Measurements from ENCODE around the gene RPAP3.

RPAP3 gene

GRCh38 chr12:47730341-47730744 is 24.5 kb upstream of the RPAP3 start:
- Mint-ChIP-seq H3K4me3 (no peak overlapping the region), H3K27me3 (ENCODE audit: low read depth) (no peaks in the 10 kb centered on the region), H3K27ac (peak overlapping the region in 2 of 3 experiments; percentile 29 to 35), H3K9me3 (no peaks in the 10 kb centered on the region), H3K36me3 (ENCODE audit: low read depth) (no peaks in the 10 kb centered on the region), H3K4me1 (peaks cover 49% of the 10 kb centered on the region)
- TF ChIP-seq CTCF (IDR thresholded peaks at IDR 0.05; ENCODE audit: unreplicated experiment in 3 of 3), result no peak

GRCh38 chr12:47729233-47729632 is 23.4 kb upstream of the RPAP3 start:
- H3K27me3 Mint-ChIP-seq (ENCODE audit: low read depth), result peaks cover 6% of the 10 kb centered on the region
- H3K36me3 Mint-ChIP-seq (ENCODE audit: low read depth), result no peaks in the 10 kb centered on the region

GRCh38 chr12:47725893-47726292 is 20.1 kb upstream of the RPAP3 start:
- Mint-ChIP-seq H3K27ac (peak overlapping the region in 2 of 3 experiments; percentile 58 to 72), H3K9me3 (no peaks in the 10 kb centered on the region), H3K4me1 (peaks cover 30% of the 10 kb centered on the region), H3K27me3 (ENCODE audit: low read depth) (peaks cover 9% of the 10 kb centered on the region), H3K36me3 (ENCODE audit: low read depth) (no peaks in the 10 kb centered on the region), H3K4me3 (no peak overlapping the region)
- TF ChIP-seq CTCF (IDR thresholded peaks at IDR 0.05; ENCODE audit: unreplicated experiment in 3 of 3), result no peak

More at GRCh38 chr12:47729233-47729632, 23.4 kb upstream of the RPAP3 start:
- no peak for TF ChIP-seq CTCF (IDR thresholded peaks at IDR 0.05; ENCODE audit: unreplicated experiment in 3 of 3)
- peak overlapping the region in 2 of 3 experiments; percentile 3 to 72 for H3K27ac Mint-ChIP-seq
- H3K4me1 Mint-ChIP-seq, result peaks cover 38% of the 10 kb centered on the region
- H3K9me3 Mint-ChIP-seq, result no peaks in the 10 kb centered on the region
- no peak overlapping the region for H3K4me3 Mint-ChIP-seq

- peaks cover 27% of the 10 kb centered on the region for H3K4me1 Mint-ChIP-seq
- no peak within 1 kb of the TSS for H3K4me3 Mint-ChIP-seq
- peaks cover 9% of the 10 kb centered on the region for H3K27me3 Mint-ChIP-seq (ENCODE audit: low read depth)
- no peaks in the 10 kb centered on the region for H3K9me3 Mint-ChIP-seq
- H3K27ac Mint-ChIP-seq, result peak within 1 kb of the TSS in 2 of 3 experiments; percentile 58 to 72
- H3K36me3 Mint-ChIP-seq (ENCODE audit: low read depth), result no peaks in the 10 kb centered on the region
- no peak for TF ChIP-seq CTCF (IDR thresholded peaks at IDR 0.05; ENCODE audit: unreplicated experiment in 3 of 3)
Measured at GRCh38 chr12:47725091-47725772, 19.4 kb upstream of the RPAP3 start, which contains the start of gene ENDOU. Gene ENDOU, minus strand, starts transcription at chr12:47725490. Its CDS starts 77 bp downstream, at chr12:47725413.

- Mint-ChIP-seq H3K27ac (no peak overlapping the region), H3K4me1 (peaks cover 18% of the 10 kb centered on the region), H3K4me3 (no peak overlapping the region), H3K36me3 (ENCODE audit: low read depth) (no peaks in the 10 kb centered on the region), H3K27me3 (ENCODE audit: low read depth) (peaks cover 9% of the 10 kb centered on the region), H3K9me3 (no peaks in the 10 kb centered on the region)
- no peak for TF ChIP-seq CTCF (IDR thresholded peaks at IDR 0.05; ENCODE audit: unreplicated experiment in 3 of 3)
Measured at GRCh38 chr12:47722941-47723631, 17.3 kb upstream of the RPAP3 start.

All from nephron (organoid).